HG02884 (cell line): ENCODE data around the gene WDR54.
A peak's percentile ranks its signal among the peaks of the same experiment; 100 is the strongest.
"Not testable (repeated sequence)": the region's sequence is repeated elsewhere in the genome, so short reads cannot be mapped to it uniquely, and the experiment has no call there.

Source experiments
- ATAC-seq: cut with Tn5 transposase; IDR thresholded peaks from one replicate; pipeline ENCODE4 v1.9.1; 2021; ENCODE audit warnings: mild to moderate bottlenecking, moderate library complexity; ENCODE audit not compliant: unreplicated experiment

Gene WDR54

DNA sequence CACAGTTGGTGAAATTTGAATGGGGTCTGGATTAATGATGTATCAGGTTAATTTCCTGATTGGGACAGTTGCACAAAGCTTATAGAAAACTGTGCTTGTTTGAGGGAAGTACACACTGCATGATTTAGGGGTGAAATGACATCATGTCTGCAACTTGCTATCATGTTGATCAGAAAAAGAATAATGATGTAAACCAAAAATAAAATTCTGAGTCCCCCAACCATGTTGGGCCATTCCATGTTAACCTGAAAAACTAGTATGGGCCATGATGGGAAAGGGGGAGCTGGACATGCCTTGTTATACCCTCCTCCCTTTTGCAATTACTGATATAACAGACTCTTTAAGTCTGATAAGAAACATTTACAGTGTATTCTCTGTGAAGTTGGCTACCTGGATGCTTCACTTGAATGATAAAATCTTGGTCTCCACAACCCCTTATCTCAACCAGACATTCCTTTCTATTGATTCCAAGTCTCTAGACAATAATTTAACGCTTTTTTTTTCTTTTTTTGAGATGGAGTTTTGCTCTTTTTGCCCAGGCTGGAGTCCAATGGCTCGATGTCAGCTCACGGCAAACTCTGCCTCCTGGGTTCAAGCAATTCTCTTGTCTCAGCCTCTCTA lies 29.1 kb downstream of the WDR54 start:
- no peak for ATAC-seq

- ATAC-seq = peak; percentile 35
Measured at GRCh38 chr2:74454654-74455511, 33.4 kb downstream of the WDR54 start, which contains the start of gene INO80B. Gene INO80B (plus strand): TSS chr2:74455087. CDS start chr2:74455117, 30 bp downstream.

GRCh38 chr2:74457129-74457548 lies 35.6 kb downstream of the WDR54 start:
- no peak for ATAC-seq

DNA sequence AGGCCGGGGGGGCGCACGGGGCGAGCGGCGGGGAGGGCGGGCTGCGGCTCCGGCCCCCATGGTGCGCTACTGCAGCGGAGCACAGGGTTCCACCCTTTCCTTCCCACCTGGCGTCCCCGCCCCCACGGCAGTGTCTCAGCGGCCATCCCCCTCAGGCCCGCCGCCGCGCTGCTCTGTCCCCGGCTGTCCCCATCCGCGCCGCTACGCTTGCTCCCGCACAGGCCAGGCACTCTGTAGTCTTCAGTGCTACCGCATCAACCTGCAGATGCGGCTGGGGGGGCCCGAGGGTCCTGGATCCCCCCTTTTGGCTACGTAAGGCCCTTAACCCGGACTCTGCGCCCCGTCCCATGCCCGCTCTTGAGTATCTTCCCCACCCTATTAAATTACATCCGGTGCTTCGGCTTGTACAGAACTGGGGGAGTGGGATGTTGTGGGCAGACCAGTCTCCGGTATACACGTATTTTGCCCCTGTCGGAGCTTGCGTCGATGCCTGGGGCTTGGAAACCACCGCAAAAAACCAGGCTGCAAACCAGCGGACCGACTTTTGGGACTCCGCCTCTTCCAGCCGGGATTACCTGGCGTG lies 36.1 kb downstream of the WDR54 start:
- ATAC-seq = peak; percentile 26

DNA sequence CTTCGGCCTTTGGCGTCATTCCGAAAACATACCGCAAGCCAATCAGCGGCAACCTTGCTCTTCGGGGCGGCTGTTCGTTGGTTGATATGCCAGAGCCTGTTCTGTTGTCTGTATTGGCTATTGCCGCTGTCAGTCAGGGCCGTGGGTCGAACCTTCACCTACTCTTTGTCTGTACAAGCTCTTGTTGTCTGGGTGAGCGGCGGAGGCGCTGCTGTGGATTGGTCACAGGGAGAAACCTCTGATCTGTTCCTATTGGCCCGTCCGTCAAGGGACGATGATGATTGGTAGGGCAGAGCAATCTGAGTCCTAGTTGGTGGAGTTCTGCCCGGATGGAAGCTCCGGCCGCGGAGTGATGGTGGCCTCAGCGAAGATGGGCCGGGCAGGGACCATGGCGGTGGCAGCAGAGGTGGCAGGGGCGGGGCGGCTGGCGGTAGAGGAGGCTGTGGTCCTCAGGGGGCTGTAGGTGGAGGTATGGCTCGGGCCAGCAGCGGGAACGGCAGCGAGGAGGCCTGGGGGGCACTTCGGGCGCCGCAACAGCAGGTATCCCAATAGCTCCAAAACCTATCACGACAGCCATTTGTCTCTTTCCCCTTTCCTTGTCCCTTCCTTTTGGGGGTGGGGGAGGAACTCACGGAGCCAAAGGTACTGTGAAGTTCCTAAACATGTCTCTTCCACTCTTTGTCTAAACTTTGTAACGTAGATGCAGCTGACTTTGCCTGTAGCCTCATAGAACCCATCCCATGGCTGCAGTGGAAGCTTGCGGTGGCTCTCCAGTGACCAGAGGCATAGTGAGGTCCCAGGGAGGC lies 36.8 kb downstream of the WDR54 start, which contains the start of gene WBP1:
WBP1 (plus strand) TSS at position 307 of the 806 bp plus-strand sequence; CDS start at position 472, 165 bp downstream.
- peak; percentile 80 for ATAC-seq

DNA sequence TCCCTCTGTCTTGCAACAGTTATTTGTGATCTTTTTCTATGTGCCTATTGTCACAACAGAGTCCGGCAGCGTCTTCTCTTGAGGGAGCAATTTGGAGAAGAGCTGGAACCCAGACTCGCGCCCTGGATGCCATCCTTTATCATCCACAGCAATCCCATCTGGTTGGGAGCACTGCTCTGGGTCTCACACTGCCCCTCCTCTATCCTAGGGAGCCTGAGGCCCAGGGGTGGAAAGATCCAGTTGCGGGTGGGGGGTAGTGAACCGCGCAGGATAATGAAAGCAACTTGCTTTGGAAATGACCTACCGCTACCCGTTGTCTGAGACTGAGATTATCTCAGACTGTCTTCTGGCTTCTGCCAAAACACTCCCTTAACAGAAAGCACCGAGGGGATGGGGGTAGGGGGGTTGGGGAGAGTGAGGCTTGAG lies 37.4 kb downstream of the WDR54 start:
- no peak for ATAC-seq

DNA sequence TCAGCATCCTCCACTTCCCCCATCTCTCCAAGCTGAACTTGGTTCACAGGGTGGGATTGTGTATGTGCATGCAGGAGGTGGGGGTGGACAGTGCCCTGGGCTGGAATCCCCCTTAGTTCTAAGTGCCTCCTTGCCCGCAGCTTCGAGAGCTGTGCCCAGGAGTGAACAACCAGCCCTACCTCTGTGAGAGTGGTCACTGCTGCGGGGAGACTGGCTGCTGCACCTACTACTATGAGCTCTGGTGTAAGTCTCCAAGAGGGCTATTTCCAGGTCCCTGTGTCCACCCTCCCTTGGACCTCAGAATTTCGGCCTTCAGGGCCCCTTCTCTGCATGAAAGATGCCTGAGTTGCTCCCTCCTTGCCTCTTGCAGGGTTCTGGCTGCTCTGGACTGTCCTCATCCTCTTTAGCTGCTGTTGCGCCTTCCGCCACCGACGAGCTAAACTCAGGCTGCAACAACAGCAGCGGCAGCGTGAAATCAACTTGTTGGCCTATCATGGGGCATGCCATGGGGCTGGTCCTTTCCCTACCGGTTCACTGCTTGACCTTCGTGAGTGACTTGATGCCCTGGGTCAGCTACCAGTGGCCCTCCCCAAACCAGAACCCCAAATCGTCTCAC lies 38.1 kb downstream of the WDR54 start:
- not testable (repeated sequence) for ATAC-seq

- not testable (repeated sequence) for ATAC-seq
Measured at GRCh38 chr2:74460187-74460586, 38.7 kb downstream of the WDR54 start.

DNA sequence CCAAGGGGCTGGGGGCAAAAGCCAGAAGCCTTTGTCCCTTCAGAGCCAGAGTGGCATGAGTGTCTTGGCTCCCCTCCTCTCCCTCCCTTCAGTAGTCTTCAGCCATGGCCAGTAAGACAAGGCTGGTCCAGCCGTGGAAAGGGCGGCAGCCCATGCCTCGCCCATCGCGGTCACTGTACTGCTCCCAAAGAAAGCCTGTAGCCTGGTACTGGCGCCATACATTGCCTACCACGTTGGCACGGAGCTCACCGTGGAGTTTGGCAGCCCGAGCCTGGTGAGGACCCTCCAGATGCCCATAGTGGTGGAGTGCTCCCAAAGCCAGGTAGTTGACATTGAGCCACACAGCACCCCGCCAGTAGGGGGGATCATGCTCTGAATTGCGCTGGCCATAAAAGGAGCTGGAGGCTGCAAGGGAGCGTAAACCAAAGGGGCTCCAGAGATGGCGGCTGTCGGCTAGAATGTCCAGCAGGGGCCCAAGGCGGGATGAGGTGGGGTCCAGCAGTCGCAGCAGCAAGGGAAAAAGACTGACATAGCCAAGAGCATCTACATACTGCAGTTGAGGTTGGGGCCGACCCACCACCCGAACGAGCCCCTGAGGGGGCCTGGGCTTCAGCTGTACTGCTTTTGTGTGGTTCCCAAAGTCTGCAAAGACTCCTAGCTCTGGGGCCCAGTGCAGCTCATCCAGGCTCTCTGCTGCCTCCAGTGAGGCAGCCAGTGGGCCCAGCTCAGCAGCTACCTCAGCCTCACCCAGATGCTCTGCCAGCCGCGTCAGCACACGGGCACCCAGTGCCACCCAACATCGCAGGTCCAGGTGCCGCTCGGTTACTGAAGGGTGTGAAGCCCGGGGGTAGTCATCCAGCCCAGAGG lies 39.9 kb downstream of the WDR54 start:
- no peak for ATAC-seq

DNA sequence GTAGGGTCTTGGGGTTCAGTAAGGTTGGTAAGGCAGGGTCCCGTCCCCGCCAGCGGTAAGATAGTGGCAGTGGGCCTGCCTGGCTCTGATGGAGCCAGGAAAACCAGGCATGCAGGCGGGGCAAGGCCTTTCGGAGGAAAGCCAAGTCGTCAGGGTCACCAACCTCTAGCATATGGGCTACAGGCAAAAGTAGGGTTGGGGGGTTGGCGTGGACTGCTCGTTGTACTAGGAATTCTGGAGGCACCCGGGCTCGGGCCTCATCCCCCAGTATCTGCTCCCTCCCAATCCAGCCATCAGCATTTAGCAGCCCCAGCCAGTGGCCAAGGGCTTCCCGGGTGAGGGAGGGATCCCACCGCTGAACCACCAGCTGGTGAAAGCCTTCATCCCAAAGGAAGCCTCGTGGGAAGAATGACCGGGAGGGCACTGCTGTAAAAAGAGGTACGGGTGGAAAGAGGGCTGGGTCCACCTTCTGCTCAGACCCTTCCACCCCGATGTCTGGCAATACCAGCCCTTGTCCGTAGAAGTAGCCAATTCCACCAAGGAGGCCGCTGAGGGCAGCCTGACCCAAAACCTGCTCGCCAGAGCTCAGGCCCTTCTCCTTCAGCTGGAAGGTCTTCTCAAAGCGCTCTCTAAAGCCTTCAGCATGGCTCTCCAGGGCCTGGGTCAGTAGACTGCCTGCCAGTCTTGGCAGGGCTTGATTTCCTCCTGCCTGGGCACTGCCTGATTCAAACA lies 40.7 kb downstream of the WDR54 start:
- ATAC-seq = no peak

DNA sequence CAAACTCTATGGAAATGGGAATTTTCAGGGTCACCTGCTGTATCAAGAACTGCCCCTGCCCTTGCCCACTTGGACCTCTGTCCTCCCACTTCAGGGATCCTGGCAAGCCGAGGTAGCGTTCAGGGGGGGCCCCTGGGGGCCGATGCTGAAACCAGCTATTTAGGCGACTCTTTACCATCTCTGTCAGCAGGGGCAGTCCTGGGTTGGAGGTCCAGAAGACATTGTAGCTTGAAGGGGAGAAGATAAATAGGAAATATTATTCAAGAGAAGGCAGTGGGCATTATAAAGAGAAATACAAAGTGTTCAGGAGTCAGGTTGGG lies 41.2 kb downstream of the WDR54 start:
- no peak for ATAC-seq

GRCh38 chr2:74464406-74464805 lies 42.9 kb downstream of the WDR54 start:
- ATAC-seq = no peak

DNA sequence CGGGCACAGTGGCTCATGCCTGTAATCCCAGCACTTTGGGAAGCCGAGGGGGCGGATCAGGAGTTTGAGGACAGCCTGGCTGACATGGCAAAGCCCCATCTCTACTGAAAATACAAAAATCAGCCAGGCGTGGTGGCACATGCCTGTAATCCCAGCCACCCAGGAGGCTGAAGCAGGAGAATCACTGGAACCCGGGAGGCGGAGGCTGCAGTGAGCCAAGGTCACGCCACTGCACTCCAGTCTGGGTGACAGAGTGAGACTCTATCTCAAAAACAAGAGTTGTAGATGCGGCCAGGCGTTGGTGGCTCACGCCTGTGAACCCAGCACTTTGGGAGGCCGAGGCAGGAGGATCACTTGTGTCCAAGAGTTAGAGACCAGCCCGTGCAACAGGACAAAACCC lies 49.2 kb downstream of the WDR54 start:
- not testable (repeated sequence) for ATAC-seq

- ATAC-seq = no peak
Measured at GRCh38 chr2:74471332-74472065, 50.0 kb downstream of the WDR54 start.

GRCh38 chr2:74472086-74472944 lies 50.8 kb downstream of the WDR54 start, which contains the start of gene MRPL53:
Gene MRPL53 (minus strand): TSS chr2:74472680. CDS start chr2:74472660, 20 bp downstream.
- ATAC-seq = peak; percentile 84

DNA sequence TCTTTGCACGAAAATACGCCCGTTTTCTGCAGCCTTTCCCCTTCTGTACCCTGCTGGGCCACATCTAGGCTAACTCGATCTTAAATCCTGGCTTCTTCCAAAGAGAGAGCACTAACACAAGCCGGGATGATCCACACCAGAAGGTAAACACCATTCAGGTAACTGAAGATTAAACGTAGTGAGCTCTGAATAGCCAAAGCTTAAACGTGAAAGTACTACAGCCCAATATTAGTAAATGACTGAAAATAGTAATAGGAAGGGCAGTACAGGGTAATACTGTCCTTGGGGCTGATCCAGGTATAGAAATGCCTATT lies 51.4 kb downstream of the WDR54 start:
- ATAC-seq = no peak

- ATAC-seq = no peak
Measured at GRCh38 chr2:74474481-74474880, 53.0 kb downstream of the WDR54 start.
